Panc1 (cell line): Measurements from ENCODE around the gene LRRC26. TPM values are rescaled to one million over a fixed set of nuclear protein-coding genes. Genes with fewer than 3 reads are reported as not detected.

Experiments used
- ATAC-seq: fragments of 200-7000 bp; cut with Tn5 transposase; 2 replicates; pipeline ENCODE4 v1.9.1; 2020; ENCODE audit warnings: mild to moderate bottlenecking, moderate library complexity
- BruUV-seq: library from RNA; stranded (reverse); fragments of 400-500 nt; replicated peaks from 2 replicates; lab custom pipeline; 2021; lab: Mats Ljungman, UMichigan
- CTCF ChIA-PET: fragments of 300-600 bp; sonication (Branson Sonifier 250); formaldehyde crosslinking; loops from one replicate; lab custom pipeline; 2022; ENCODE audit warnings: antibody characterized with exemption; lab: Charles Lee
- POLR2A ChIA-PET: fragments of 300-600 bp; sonication (Branson Sonifier 250); formaldehyde crosslinking; loops from one replicate; lab custom pipeline; 2022; ENCODE audit warnings: antibody characterized with exemption; lab: Charles Lee
- DNase-seq: peaks from one replicate; pipeline ENCODE4 v3.0.0-alpha.2; 2010; ENCODE audit warnings: low read depth, low spot score
- H3K27ac ChIP-seq: 2 replicates; pipeline ENCODE4 v1.5.1; 2011; ENCODE audit warnings: mild to moderate bottlenecking, low read length, inconsistent platforms
- H3K27me3 ChIP-seq: fragments of 200-500 bp; sonication (Bioruptor generic); 2 replicates; pipeline ENCODE4 v1.6.0; 2014; ENCODE audit warnings: low read length, inconsistent platforms; ENCODE audit not compliant: control insufficient read depth, insufficient read depth
- H3K36me3 ChIP-seq: fragments of 200-500 bp; sonication (Bioruptor generic); 2 replicates; pipeline ENCODE4 v1.5.1; 2014; ENCODE audit warnings: inconsistent platforms, mild to moderate bottlenecking, low read length, moderate library complexity; ENCODE audit not compliant: control insufficient read depth, insufficient read depth
- H3K4me1 ChIP-seq: 2 replicates; pipeline ENCODE4 v1.5.1; 2011; ENCODE audit warnings: inconsistent platforms, mild to moderate bottlenecking, low read length, moderate library complexity; ENCODE audit not compliant: control insufficient read depth, insufficient read depth
- H3K4me3 ChIP-seq, 2 experiments: 2 replicates each; pipeline ENCODE4 v1.5.1; 2011 to 2012; ENCODE audit warnings: low read depth in 2 of 2, low read length in 2 of 2, mild to moderate bottlenecking in 2 of 2, inconsistent platforms in 1 of 2, moderate library complexity in 1 of 2
- H3K9me3 ChIP-seq: fragments of 200-500 bp; sonication (Bioruptor generic); 2 replicates; pipeline ENCODE4 v1.5.1; 2014; ENCODE audit warnings: low read depth, mild to moderate bottlenecking, inconsistent platforms, low read length, moderate library complexity; ENCODE audit not compliant: control insufficient read depth, insufficient read depth
- POLR2AphosphoS5 ChIP-seq: IDR thresholded peaks from 2 replicates; pipeline ENCODE4 v1.6.1; 2012; ENCODE audit warnings: mild to moderate bottlenecking, low read depth, low read length, moderate library complexity
- SIN3A ChIP-seq: IDR thresholded peaks from 2 replicates; pipeline ENCODE4 v1.6.1; 2012; ENCODE audit warnings: low read depth, mild to moderate bottlenecking, low read length, moderate library complexity, borderline replicate concordance; ENCODE audit not compliant: insufficient read depth
- TCF7L2 ChIP-seq: IDR thresholded peaks from 2 replicates; pipeline ENCODE4 v1.6.1; 2011; ENCODE audit warnings: mild to moderate bottlenecking, low read depth, low read length, inconsistent platforms
- in situ Hi-C: cut with HindIII; loops from 2 replicates; pipeline ENCODE4 v1.10.0; 2016; ENCODE audit warnings: low sequenced_read_pairs, low pct_unique_long_range_greater_than_20kb
- intact Hi-C: fragments of 100-400 bp; cut with micrococcal nuclease; formaldehyde crosslinking; loops from one replicate; pipeline ENCODE4 v1.10.0; 2022; ENCODE audit not compliant: unreplicated experiment
- total RNA-seq: library from RNA; stranded (reverse); gene quantifications from one replicate; pipeline ENCODE4 v1.2.1, GENCODE V29; 2021; ENCODE audit not compliant: unreplicated experiment
- TF ChIP-seq, protein P1 (sequence below), 2 experiments: IDR thresholded peaks; 2 replicates each; pipeline ENCODE4 v1.6.1; 2011 to 2012; ENCODE audit warnings: low read depth in 2 of 2, control low read depth in 1 of 2, low read length in 1 of 2, mild to moderate bottlenecking in 1 of 2, moderate library complexity in 1 of 2; ENCODE audit not compliant: insufficient read depth in 1 of 2
- TF ChIP-seq, protein P2 (sequence below): fragments of 450-650 bp; IDR thresholded peaks from 2 replicates; pipeline ENCODE4 v1.5.1; 2017; ENCODE audit warnings: mild to moderate bottlenecking

LRRC26 gene
- total RNA-seq, 1 experiment from 2014 or later: 0.69 TPM

DNA sequence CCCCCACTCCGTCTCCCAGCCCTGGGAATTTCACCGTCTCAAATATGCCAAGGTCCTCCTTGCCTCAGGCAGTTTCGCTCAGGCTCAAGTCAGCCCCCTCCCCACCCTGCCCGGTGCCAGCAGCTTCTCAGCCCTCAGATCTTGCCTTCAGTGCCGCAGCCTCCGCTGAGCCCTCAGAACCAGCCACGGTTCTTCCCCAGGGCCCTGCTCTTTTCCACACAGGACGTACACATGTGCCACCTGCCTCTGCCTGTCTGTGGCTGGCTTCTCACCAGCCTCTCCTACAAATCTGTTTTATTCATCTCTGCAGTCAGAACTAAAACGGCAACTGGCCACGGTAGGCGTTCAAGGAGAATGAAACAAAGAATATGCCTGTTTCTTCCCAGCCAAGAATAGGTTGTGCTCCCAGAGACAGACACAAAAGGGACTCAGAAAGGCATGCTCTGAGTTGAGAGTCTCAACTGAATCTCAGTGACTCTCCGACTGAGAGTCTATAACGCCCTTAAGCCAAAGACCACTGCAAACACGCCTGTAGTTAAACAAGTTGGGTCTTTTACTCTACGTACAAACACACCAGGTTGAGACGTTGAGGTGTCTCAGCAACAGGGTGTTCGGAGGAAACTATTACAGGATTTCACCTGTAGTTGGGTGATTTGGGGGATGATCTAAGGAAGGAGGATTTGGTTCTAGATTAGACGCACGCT, 41.5 kb downstream of the LRRC26 start:
- ChIA-PET CTCF (interaction anchor here (0.7 to 0.8 kb wide), 2 partner anchors 34 to 88 kb away, joined by 5 to 7 read pairs; no protein-coding TSS in a partner anchor), POLR2A (no interaction called here)
- Histone ChIP-seq H3K36me3 (0 out of 2 replicates have a peak, but pooled peaks cover 3% of the 10 kb centered on the region), H3K4me1 (peaks cover 3% of the 10 kb centered on the region; the same call in 1 of the 2 replicates), H3K4me3 (peak overlapping the region; percentile 68 to 75), H3K27ac (peak overlapping the region; percentile 91), H3K27me3 (no peaks in the 10 kb centered on the region), H3K9me3 (no peaks in the 10 kb centered on the region)
- TF ChIP-seq POLR2AphosphoS5 (no peak), TCF7L2 (no peak), SIN3A (no peak)
- TF ChIP-seq, protein P1, sequence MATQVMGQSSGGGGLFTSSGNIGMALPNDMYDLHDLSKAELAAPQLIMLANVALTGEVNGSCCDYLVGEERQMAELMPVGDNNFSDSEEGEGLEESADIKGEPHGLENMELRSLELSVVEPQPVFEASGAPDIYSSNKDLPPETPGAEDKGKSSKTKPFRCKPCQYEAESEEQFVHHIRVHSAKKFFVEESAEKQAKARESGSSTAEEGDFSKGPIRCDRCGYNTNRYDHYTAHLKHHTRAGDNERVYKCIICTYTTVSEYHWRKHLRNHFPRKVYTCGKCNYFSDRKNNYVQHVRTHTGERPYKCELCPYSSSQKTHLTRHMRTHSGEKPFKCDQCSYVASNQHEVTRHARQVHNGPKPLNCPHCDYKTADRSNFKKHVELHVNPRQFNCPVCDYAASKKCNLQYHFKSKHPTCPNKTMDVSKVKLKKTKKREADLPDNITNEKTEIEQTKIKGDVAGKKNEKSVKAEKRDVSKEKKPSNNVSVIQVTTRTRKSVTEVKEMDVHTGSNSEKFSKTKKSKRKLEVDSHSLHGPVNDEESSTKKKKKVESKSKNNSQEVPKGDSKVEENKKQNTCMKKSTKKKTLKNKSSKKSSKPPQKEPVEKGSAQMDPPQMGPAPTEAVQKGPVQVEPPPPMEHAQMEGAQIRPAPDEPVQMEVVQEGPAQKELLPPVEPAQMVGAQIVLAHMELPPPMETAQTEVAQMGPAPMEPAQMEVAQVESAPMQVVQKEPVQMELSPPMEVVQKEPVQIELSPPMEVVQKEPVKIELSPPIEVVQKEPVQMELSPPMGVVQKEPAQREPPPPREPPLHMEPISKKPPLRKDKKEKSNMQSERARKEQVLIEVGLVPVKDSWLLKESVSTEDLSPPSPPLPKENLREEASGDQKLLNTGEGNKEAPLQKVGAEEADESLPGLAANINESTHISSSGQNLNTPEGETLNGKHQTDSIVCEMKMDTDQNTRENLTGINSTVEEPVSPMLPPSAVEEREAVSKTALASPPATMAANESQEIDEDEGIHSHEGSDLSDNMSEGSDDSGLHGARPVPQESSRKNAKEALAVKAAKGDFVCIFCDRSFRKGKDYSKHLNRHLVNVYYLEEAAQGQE (IDR thresholded peaks at IDR 0.05; ENCODE audit: insufficient read depth in 1 of 2, low read depth in 2 of 2, low read length in 1 of 2): no peak
- TF ChIP-seq, protein P2, sequence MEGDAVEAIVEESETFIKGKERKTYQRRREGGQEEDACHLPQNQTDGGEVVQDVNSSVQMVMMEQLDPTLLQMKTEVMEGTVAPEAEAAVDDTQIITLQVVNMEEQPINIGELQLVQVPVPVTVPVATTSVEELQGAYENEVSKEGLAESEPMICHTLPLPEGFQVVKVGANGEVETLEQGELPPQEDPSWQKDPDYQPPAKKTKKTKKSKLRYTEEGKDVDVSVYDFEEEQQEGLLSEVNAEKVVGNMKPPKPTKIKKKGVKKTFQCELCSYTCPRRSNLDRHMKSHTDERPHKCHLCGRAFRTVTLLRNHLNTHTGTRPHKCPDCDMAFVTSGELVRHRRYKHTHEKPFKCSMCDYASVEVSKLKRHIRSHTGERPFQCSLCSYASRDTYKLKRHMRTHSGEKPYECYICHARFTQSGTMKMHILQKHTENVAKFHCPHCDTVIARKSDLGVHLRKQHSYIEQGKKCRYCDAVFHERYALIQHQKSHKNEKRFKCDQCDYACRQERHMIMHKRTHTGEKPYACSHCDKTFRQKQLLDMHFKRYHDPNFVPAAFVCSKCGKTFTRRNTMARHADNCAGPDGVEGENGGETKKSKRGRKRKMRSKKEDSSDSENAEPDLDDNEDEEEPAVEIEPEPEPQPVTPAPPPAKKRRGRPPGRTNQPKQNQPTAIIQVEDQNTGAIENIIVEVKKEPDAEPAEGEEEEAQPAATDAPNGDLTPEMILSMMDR: no peak
- DNase-seq: no peak
- BruUV-seq: no TSS peak
- intact Hi-C loops: no loop called here
- no peak for ATAC-seq
- in situ Hi-C loops: no loop called here

DNA sequence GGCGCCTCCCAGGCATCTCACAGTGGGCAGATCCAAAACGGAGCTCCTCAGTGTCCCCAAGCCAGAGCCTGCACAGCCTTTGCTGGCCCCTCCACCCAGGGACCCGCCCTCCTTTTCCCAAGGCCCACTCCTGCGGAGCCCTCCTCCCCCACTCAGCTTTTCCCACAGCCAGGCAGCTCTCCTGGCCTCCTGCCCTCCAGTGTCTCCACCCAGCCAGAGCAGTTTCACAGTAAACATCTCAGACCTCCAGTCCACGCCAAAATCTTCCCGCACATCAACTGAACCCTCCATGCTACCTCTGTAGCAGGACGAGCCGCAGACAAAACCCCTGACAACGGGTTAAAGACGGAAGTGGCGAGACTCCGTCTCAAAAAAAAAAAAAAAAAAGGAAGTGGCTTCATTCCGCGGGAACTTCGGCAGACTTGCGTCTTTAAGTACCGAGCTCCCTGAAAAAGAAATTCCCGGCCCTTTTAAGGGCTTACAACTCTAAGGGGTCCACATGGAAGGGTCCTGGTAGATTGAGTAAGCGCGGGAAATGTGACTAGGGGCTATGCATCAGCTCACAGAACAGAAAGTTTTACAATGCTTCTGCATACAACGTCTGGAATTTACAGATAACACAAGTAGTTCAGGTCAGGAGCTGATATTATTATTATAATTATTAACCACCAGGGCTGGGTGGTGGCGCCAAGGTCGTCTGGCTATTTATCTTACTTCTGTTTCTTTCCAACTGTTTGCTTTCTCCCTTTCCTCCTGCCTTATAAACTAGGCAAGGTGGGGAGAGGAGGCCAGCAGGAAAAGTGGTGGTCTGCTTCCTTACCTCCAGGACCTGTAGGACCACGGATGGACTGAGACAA, 42.3 kb downstream of the LRRC26 start:
- Histone ChIP-seq H3K4me1 (peaks cover 3% of the 10 kb centered on the region; the same call in 1 of the 2 replicates), H3K9me3 (no peaks in the 10 kb centered on the region), H3K36me3 (0 out of 2 replicates have a peak, but pooled peaks cover 3% of the 10 kb centered on the region), H3K27ac (peak overlapping the region; percentile 91), H3K4me3 (peak overlapping the region; percentile 68 to 75), H3K27me3 (no peaks in the 10 kb centered on the region)
- in situ Hi-C loops (no loop called here), intact Hi-C loops (no loop called here)
- no TSS peak for BruUV-seq
- ATAC-seq: no peak
- DNase-seq: no peak
- CTCF ChIA-PET: interaction anchor here (0.7 to 0.8 kb wide), 2 partner anchors 35 to 89 kb away, joined by 5 to 7 read pairs; no protein-coding TSS in a partner anchor
- TF ChIP-seq POLR2AphosphoS5 (no peak), TCF7L2 (no peak), SIN3A (no peak)
- TF ChIP-seq, protein P2: no peak
- POLR2A ChIA-PET: no interaction called here
